GM10847 (cell line): ENCODE data around the gene MRPL40.
A peak's percentile ranks its signal among the peaks of the same experiment; 100 is the strongest.

Experiments
- POLR2A ChIP-seq: IDR thresholded peaks from 2 replicates; pipeline ENCODE4 v1.6.1; 2011; ENCODE audit not compliant: insufficient read length; ENCODE audit errors: extremely low read depth

The MRPL40 gene

GRCh38 chr22:19422440-19423301 is 9.7 kb upstream of the MRPL40 start:
- no peak for TF ChIP-seq POLR2A

- TF ChIP-seq POLR2A = no peak
Observed at GRCh38 chr22:19424186-19424500, 8.2 kb upstream of the MRPL40 start.

- no peak for TF ChIP-seq POLR2A
Observed at GRCh38 chr22:19429950-19430889, 2.1 kb upstream of the MRPL40 start.

- no peak for TF ChIP-seq POLR2A
Observed at GRCh38 chr22:19430890-19431541, 1.3 kb upstream of the MRPL40 start.

GRCh38 chr22:19431649-19432132 is 654 bp upstream of the MRPL40 start, which contains the start of gene HIRA:
HIRA (minus strand) TSS chr22:19431733; CDS start chr22:19431476, 257 bp downstream.
- TF ChIP-seq POLR2A = peak; percentile 49

- TF ChIP-seq POLR2A = no peak
Observed at GRCh38 chr22:19434401-19434800, 2.1 kb downstream of the MRPL40 start.

- no peak for TF ChIP-seq POLR2A
Observed at GRCh38 chr22:19434829-19435580, 2.7 kb downstream of the MRPL40 start.

GRCh38 chr22:19438298-19438697 is 6.0 kb downstream of the MRPL40 start:
- TF ChIP-seq POLR2A = no peak

- no peak for TF ChIP-seq POLR2A
Observed at GRCh38 chr22:19440411-19441195, 8.3 kb downstream of the MRPL40 start.

GRCh38 chr22:19442166-19442565 is 9.8 kb downstream of the MRPL40 start:
- no peak for TF ChIP-seq POLR2A

- no peak for TF ChIP-seq POLR2A
Observed at GRCh38 chr22:19443544-19444211, 11.3 kb downstream of the MRPL40 start.

GRCh38 chr22:19446603-19447329 is 14.4 kb downstream of the MRPL40 start:
- TF ChIP-seq POLR2A = no peak
